HepG2 (cell line): ENCODE measurements around the gene CNNM3. TPM values are rescaled to one million over a fixed set of nuclear protein-coding genes. Genes with fewer than 3 reads are reported as not detected.

ENCODE experiments used
- ASH2L ChIP-seq: fragments of 300-600, 200-600 bp; sonication (generic); IDR thresholded peaks from 2 replicates; pipeline ENCODE4 v1.7.0; 2017; ENCODE audit warnings: low read depth, mild to moderate bottlenecking, moderate library complexity, mixed read lengths, low read length; ENCODE audit not compliant: insufficient read length
- CAMTA2 ChIP-seq: sonication (generic); formaldehyde crosslinking; IDR thresholded peaks from 2 replicates; pipeline ENCODE4 v1.4.0; 2020; ENCODE audit warnings: mild to moderate bottlenecking, missing genetic modification reagents, borderline replicate concordance
- DPF2 ChIP-seq: sonication (generic); formaldehyde crosslinking; IDR thresholded peaks from 2 replicates; pipeline ENCODE4 v1.4.0; 2020; ENCODE audit warnings: mild to moderate bottlenecking, low read depth, missing genetic modification reagents, borderline replicate concordance
- GATA4 ChIP-seq: sonication (generic); IDR thresholded peaks from 2 replicates; pipeline ENCODE4 v1.6.1; 2016; ENCODE audit warnings: antibody characterized with exemption, low read depth, borderline replicate concordance
- GTF3A ChIP-seq: sonication (generic); formaldehyde crosslinking; conservative IDR thresholded peaks from 2 replicates; pipeline ENCODE4 v1.4.0; 2020; ENCODE audit warnings: mild to moderate bottlenecking, missing genetic modification reagents
- ISL2 ChIP-seq: sonication (generic); formaldehyde crosslinking; IDR thresholded peaks from 2 replicates; pipeline ENCODE4 v1.5.0; 2020; ENCODE audit warnings: missing genetic modification reagents
- JUND ChIP-seq: sonication (generic); formaldehyde crosslinking; IDR thresholded peaks from 2 replicates; pipeline ENCODE4 v1.8.0; 2022; ENCODE audit warnings: mild to moderate bottlenecking, missing genetic modification reagents
- KLF15 ChIP-seq: sonication (generic); formaldehyde crosslinking; IDR thresholded peaks from 2 replicates; pipeline ENCODE4 v1.8.1; 2023; ENCODE audit warnings: borderline replicate concordance, mild to moderate bottlenecking, inconsistent platforms, missing genetic modification reagents, mixed read lengths
- KLF6 ChIP-seq: IDR thresholded peaks from 2 replicates; pipeline ENCODE4 v1.8.0; 2016; ENCODE audit warnings: missing biosample characterization, missing genetic modification reagents
- MBNL3 ChIP-seq: fragments of 250-450 bp; sonication (Bioruptor Pico); conservative IDR thresholded peaks from 2 replicates; pipeline ENCODE4 v1.8.0; 2022; ENCODE audit warnings: mild to moderate bottlenecking, inconsistent platforms
- NR2F1 ChIP-seq, 2 experiments: fragments of 450-650 bp in 1 of 2; formaldehyde crosslinking in 1 of 2; IDR thresholded peaks; 2 replicates each; pipeline versions ENCODE4 v1.5.0 to v1.6.1; 2016 to 2020; ENCODE audit warnings: mild to moderate bottlenecking in 1 of 2, missing compliant biosample characterization in 1 of 2, missing genetic modification reagents in 1 of 2, moderate library complexity in 1 of 2
- PRMT3 ChIP-seq: sonication (generic); formaldehyde crosslinking; IDR thresholded peaks from 2 replicates; pipeline ENCODE4 v1.8.1; 2022; ENCODE audit warnings: low read depth, mild to moderate bottlenecking, moderate library complexity, missing genetic modification reagents, borderline replicate concordance
- SAFB2 ChIP-seq: sonication (generic); formaldehyde crosslinking; IDR thresholded peaks from 2 replicates; pipeline ENCODE4 v1.5.1; 2020; ENCODE audit warnings: missing genetic modification reagents, low read depth, mild to moderate bottlenecking, borderline replicate concordance
- SRSF9 ChIP-seq: fragments of 200-400 bp; formaldehyde crosslinking; IDR thresholded peaks from 2 replicates; pipeline ENCODE4 v1.6.1; 2018; ENCODE audit warnings: borderline replicate concordance, mild to moderate bottlenecking, low read depth, low read length; ENCODE audit not compliant: insufficient read depth, poor library complexity, severe bottlenecking
- TARDBP ChIP-seq: sonication (generic); formaldehyde crosslinking; IDR thresholded peaks from 2 replicates; pipeline ENCODE4 v1.8.0; 2022; ENCODE audit warnings: mild to moderate bottlenecking, missing genetic modification reagents
- THYN1 ChIP-seq: sonication (generic); formaldehyde crosslinking; IDR thresholded peaks from 2 replicates; pipeline ENCODE4 v1.8.1; 2023; ENCODE audit warnings: low read depth, mild to moderate bottlenecking, moderate library complexity, missing genetic modification reagents, borderline replicate concordance
- ZNF326 ChIP-seq: sonication (generic); formaldehyde crosslinking; IDR thresholded peaks from 2 replicates; pipeline ENCODE4 v1.4.0; 2020; ENCODE audit warnings: missing genetic modification reagents, borderline replicate concordance
- ZNF337 ChIP-seq: sonication (generic); formaldehyde crosslinking; IDR thresholded peaks from 2 replicates; pipeline ENCODE4 v1.5.1; 2020; ENCODE audit warnings: missing genetic modification reagents, low read depth, mild to moderate bottlenecking, borderline replicate concordance
- ZNF430 ChIP-seq: sonication (generic); formaldehyde crosslinking; IDR thresholded peaks from 2 replicates; pipeline ENCODE4 v1.9.0; 2021; ENCODE audit warnings: mild to moderate bottlenecking, missing genetic modification reagents
- ZNF441 ChIP-seq: sonication (generic); formaldehyde crosslinking; IDR thresholded peaks from 2 replicates; pipeline ENCODE4 v1.7.0; 2021; ENCODE audit warnings: missing genetic modification reagents, borderline replicate concordance
- ZNF670 ChIP-seq: sonication (generic); formaldehyde crosslinking; IDR thresholded peaks from 2 replicates; pipeline ENCODE4 v1.8.0; 2022; ENCODE audit warnings: mild to moderate bottlenecking, missing genetic modification reagents, borderline replicate concordance
- ZNF737 ChIP-seq: sonication (generic); formaldehyde crosslinking; IDR thresholded peaks from 2 replicates; pipeline ENCODE4 v1.5.0; 2020; ENCODE audit warnings: missing genetic modification reagents, mild to moderate bottlenecking, borderline replicate concordance
- ZNF781 ChIP-seq: sonication (generic); formaldehyde crosslinking; IDR thresholded peaks from 2 replicates; pipeline ENCODE4 v1.5.1; 2020; ENCODE audit warnings: borderline replicate concordance, mild to moderate bottlenecking, missing genetic modification reagents; ENCODE audit errors: not compliant biosample characterization
- polyA plus RNA-seq, 8 experiments: library from polyadenylated mRNA; depleted of rRNA in 3 of 8; stranded (reverse) in 7 of 8; unstranded in 1 of 8; fragments of >200 nt; fragmentation: Illumina TruSeq in 4 of 8; extraction: Trizol in 4 of 8; gene quantifications; 2 replicates each; pipeline versions ENCODE4 v1.2.1 to v1.2.3, GENCODE V29; 2011 to 2016; ENCODE audit warnings: low read depth in 4 of 8, missing spikeins in 1 of 8, mixed read lengths in 1 of 8; ENCODE audit not compliant: insufficient read depth in 1 of 8
- total RNA-seq, 5 experiments: library from RNA; depleted of rRNA; stranded (reverse); fragments of >200 nt; fragmentation: Illumina TruSeq; extraction: Trizol; gene quantifications; 2 replicates each; pipeline ENCODE4 v1.2.3, GENCODE V29; 2016; ENCODE audit warnings: low read depth in 1 of 5
- TF ChIP-seq, protein P1 (sequence below): sonication (generic); formaldehyde crosslinking; IDR thresholded peaks from 2 replicates; pipeline ENCODE4 v1.9.0; 2021; ENCODE audit warnings: missing genetic modification reagents, mild to moderate bottlenecking, borderline replicate concordance
- TF ChIP-seq, protein P2 (sequence below): IDR thresholded peaks from 2 replicates; pipeline ENCODE4 v1.6.1; 2012; ENCODE audit warnings: inconsistent platforms
- TF ChIP-seq, protein P3 (sequence below): sonication (generic); formaldehyde crosslinking; IDR thresholded peaks from 2 replicates; pipeline ENCODE4 v1.5.0; 2020; ENCODE audit warnings: missing genetic modification reagents, mild to moderate bottlenecking, borderline replicate concordance

CNNM3 gene
- total and polyA plus RNA-seq, 2 of the 13 experiments (the other 11 are each of a cell fraction or from before 2014, with no cell fraction given), result 21.2 to 27.9 TPM

DNA sequence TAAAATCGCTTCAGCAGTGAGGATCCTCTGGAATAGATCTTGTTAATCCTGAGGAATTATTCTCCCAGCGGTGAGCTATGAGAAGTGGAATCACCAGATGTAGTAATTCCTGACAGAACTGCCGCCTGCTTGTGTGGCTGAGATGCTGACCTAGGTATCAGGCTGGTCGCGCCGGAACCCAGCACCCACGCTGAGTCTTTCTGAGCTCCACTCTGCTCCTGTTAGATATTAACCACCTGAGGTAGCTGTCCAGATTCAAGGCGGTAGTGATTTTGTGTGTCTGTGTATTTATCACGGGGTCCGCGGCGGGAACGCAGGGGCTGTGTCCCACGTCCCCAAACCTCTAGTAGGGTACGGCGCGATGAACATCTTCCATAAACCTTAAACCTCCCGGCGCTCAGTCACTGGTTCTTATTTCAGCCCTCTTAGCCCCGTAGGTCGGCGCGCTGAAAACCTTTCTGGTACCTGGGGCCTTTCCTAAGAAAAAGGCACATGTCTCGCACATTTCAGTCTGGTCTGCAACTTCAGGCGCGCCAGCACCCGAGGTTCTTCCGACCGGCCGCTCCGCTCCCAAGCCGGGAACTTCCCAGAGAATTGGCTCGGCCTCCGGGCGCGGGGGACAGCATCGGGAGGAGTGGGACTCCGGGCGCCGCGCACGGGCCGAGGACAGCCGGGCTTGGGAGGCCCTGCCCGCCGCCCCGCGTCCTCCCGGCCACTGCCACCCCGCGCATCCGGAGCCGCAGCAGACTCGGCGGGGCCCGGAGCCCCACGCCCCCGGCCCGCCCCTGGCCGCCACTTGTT, 542 bp upstream of the CNNM3 start (continued):
- TF ChIP-seq ZNF781 (CRISPR knock-in tag) (no peak), CAMTA2 (no peak), PRMT3 (CRISPR knock-in tag) (0 out of 2 replicates have a peak, but pooled peaks have one; percentile 22), ZNF337 (0 out of 2 replicates have a peak, but pooled peaks have one; percentile 85), GTF3A (CRISPR knock-in tag) (peak; percentile 65; the same call in 1 of the 2 replicates), ZNF430 (CRISPR knock-in tag) (peak; percentile 51), JUND (CRISPR knock-in tag) (no peak), SAFB2 (CRISPR knock-in tag) (peak; percentile 41; the same call in 1 of the 2 replicates), ASH2L (peak; percentile 88), ZNF670 (CRISPR knock-in tag) (peak; percentile 14; the same call in 1 of the 2 replicates), GATA4 (no peak), TARDBP (CRISPR knock-in tag) (0 out of 2 replicates have a peak, but pooled peaks have one; percentile 13), DPF2 (CRISPR knock-in tag) (no peak), KLF15 (CRISPR knock-in tag) (no peak), THYN1 (CRISPR knock-in tag) (0 out of 2 replicates have a peak, but pooled peaks have one; percentile 47), SRSF9 (no peak), ISL2 (CRISPR knock-in tag) (no peak), KLF6 (CRISPR knock-in tag) (peak; percentile 28), MBNL3 (CRISPR knock-in tag) (no peak), ZNF326 (CRISPR knock-in tag) (no peak), NR2F1 (CRISPR knock-in tag; IDR thresholded peaks at IDR 0.05) (no peak), ZNF737 (CRISPR knock-in tag) (no peak), ZNF441 (CRISPR knock-in tag) (no peak)
- TF ChIP-seq, protein P1, sequence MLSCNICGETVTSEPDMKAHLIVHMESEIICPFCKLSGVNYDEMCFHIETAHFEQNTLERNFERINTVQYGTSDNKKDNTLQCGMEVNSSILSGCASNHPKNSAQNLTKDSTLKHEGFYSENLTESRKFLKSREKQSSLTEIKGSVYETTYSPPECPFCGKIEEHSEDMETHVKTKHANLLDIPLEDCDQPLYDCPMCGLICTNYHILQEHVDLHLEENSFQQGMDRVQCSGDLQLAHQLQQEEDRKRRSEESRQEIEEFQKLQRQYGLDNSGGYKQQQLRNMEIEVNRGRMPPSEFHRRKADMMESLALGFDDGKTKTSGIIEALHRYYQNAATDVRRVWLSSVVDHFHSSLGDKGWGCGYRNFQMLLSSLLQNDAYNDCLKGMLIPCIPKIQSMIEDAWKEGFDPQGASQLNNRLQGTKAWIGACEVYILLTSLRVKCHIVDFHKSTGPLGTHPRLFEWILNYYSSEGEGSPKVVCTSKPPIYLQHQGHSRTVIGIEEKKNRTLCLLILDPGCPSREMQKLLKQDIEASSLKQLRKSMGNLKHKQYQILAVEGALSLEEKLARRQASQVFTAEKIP (CRISPR knock-in tag), result no peak
- TF ChIP-seq, protein P2, sequence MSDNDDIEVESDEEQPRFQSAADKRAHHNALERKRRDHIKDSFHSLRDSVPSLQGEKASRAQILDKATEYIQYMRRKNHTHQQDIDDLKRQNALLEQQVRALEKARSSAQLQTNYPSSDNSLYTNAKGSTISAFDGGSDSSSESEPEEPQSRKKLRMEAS, result peak; percentile 45
- TF ChIP-seq, protein P3, sequence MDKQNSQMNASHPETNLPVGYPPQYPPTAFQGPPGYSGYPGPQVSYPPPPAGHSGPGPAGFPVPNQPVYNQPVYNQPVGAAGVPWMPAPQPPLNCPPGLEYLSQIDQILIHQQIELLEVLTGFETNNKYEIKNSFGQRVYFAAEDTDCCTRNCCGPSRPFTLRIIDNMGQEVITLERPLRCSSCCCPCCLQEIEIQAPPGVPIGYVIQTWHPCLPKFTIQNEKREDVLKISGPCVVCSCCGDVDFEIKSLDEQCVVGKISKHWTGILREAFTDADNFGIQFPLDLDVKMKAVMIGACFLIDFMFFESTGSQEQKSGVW (CRISPR knock-in tag), result no peak
